ENCODE data around the gene ZFPL1.

GRCh38 chr11:65045728-65046127 lies 38.3 kb upstream of the ZFPL1 start:
- TF ChIP-seq EZH2 (IDR thresholded peaks at IDR 0.05) (no peak), POLR2AphosphoS5 (IDR thresholded peaks at IDR 0.05; ENCODE audit: borderline replicate concordance, low read depth, low read length) (no peak)
